Endothelial cell (in vitro differentiated cells): Measurements from ENCODE around the gene CYSTM1. TPM values are rescaled to one million over a fixed set of nuclear protein-coding genes. Genes with fewer than 3 reads are reported as not detected.

Source experiments
- DNase-seq: peaks from one replicate; pipeline ENCODE4 v3.0.0; 2021; ENCODE audit warnings: low spot score
- H3K27ac Mint-ChIP-seq: one replicate; pipeline ENCODE4 v1.8.0; 2021; ENCODE audit warnings: mixed read lengths, inconsistent platforms; ENCODE audit not compliant: unreplicated experiment
- H3K27me3 Mint-ChIP-seq: one replicate; pipeline ENCODE4 v1.8.0; 2021; ENCODE audit warnings: mild to moderate bottlenecking, moderate library complexity, mixed read lengths, inconsistent platforms; ENCODE audit not compliant: unreplicated experiment
- H3K36me3 Mint-ChIP-seq: one replicate; pipeline ENCODE4 v1.8.0; 2021; ENCODE audit warnings: mild to moderate bottlenecking, low read depth, mixed read lengths, inconsistent platforms; ENCODE audit not compliant: unreplicated experiment
- H3K4me1 Mint-ChIP-seq: one replicate; pipeline ENCODE4 v1.8.0; 2021; ENCODE audit warnings: mild to moderate bottlenecking, mixed read lengths, inconsistent platforms; ENCODE audit not compliant: unreplicated experiment
- H3K4me3 Mint-ChIP-seq: one replicate; pipeline ENCODE4 v1.8.0; 2021; ENCODE audit warnings: mild to moderate bottlenecking, mixed read lengths, inconsistent platforms; ENCODE audit not compliant: unreplicated experiment
- H3K9me3 Mint-ChIP-seq: one replicate; pipeline ENCODE4 v1.8.0; 2021; ENCODE audit warnings: mixed read lengths, inconsistent platforms; ENCODE audit not compliant: unreplicated experiment
- CTCF ChIP-seq: fragments of 200-600 bp; sonication (generic); IDR thresholded peaks from one replicate; pipeline ENCODE4 v1.5.0; 2021; ENCODE audit warnings: antibody characterized with exemption; ENCODE audit not compliant: unreplicated experiment
- total RNA-seq: library from RNA; stranded (reverse); fragmentation: NEBNext Ultra II Directional; extraction: Animal tissue kit (Norgen Biotek cat#: 25700); gene quantifications from one replicate; pipeline ENCODE4 v1.2.1, GENCODE V29; 2021; ENCODE audit not compliant: unreplicated experiment

Gene CYSTM1
- total RNA-seq, 1 donor from 2014 or later, result 21.7 TPM

GRCh38 chr5:140205216-140205615 is 30.2 kb downstream of the CYSTM1 start:
- Mint-ChIP-seq H3K36me3 (peaks cover 3% of the 10 kb centered on the region), H3K27ac (no peak overlapping the region), H3K4me1 (peaks cover 3% of the 10 kb centered on the region), H3K4me3 (no peak overlapping the region), H3K9me3 (no peaks in the 10 kb centered on the region), H3K27me3 (no peaks in the 10 kb centered on the region)
- DNase-seq, result no peak
- no peak for TF ChIP-seq CTCF

GRCh38 chr5:140205952-140206351 is 31.0 kb downstream of the CYSTM1 start:
- Mint-ChIP-seq H3K9me3 (no peaks in the 10 kb centered on the region), H3K27ac (no peak overlapping the region)
- DNase-seq, result no peak

GRCh38 chr5:140207250-140207964 is 32.4 kb downstream of the CYSTM1 start:
- Mint-ChIP-seq H3K9me3 (no peaks in the 10 kb centered on the region), H3K27ac (no peak overlapping the region), H3K4me3 (no peak overlapping the region), H3K36me3 (peaks cover 3% of the 10 kb centered on the region), H3K4me1 (peaks cover 3% of the 10 kb centered on the region), H3K27me3 (no peaks in the 10 kb centered on the region)
- no peak for TF ChIP-seq CTCF
- no peak for DNase-seq

More at GRCh38 chr5:140205952-140206351, 31.0 kb downstream of the CYSTM1 start:
- TF ChIP-seq CTCF, result no peak
- H3K27me3 Mint-ChIP-seq, result no peaks in the 10 kb centered on the region
- peaks cover 3% of the 10 kb centered on the region for H3K4me1 Mint-ChIP-seq
- peaks cover 3% of the 10 kb centered on the region for H3K36me3 Mint-ChIP-seq
- no peak overlapping the region for H3K4me3 Mint-ChIP-seq

- no peak for DNase-seq
- no peak for TF ChIP-seq CTCF
- H3K9me3 Mint-ChIP-seq, result no peaks in the 10 kb centered on the region
- peaks cover 3% of the 10 kb centered on the region for H3K36me3 Mint-ChIP-seq
- H3K27ac Mint-ChIP-seq, result no peak overlapping the region
- H3K4me1 Mint-ChIP-seq, result peaks cover 3% of the 10 kb centered on the region
- no peak overlapping the region for H3K4me3 Mint-ChIP-seq
- H3K27me3 Mint-ChIP-seq, result no peaks in the 10 kb centered on the region
Observed at GRCh38 chr5:140208065-140208464, 33.1 kb downstream of the CYSTM1 start.

- no peak for TF ChIP-seq CTCF
- H3K27ac Mint-ChIP-seq, result no peak overlapping the region
- no peaks in the 10 kb centered on the region for H3K36me3 Mint-ChIP-seq
- no peaks in the 10 kb centered on the region for H3K27me3 Mint-ChIP-seq
- H3K4me1 Mint-ChIP-seq, result peaks cover 14% of the 10 kb centered on the region
- no peaks in the 10 kb centered on the region for H3K9me3 Mint-ChIP-seq
- no peak overlapping the region for H3K4me3 Mint-ChIP-seq
- no peak for DNase-seq
Observed at GRCh38 chr5:140213370-140213983, 38.5 kb downstream of the CYSTM1 start.
